ENCODE measurements around the gene TGOLN2.

Gene TGOLN2

GRCh38 chr2:85342156-85342555 lies 14.4 kb upstream of the TGOLN2 start:
- Histone ChIP-seq H3K4me3 (replicated peaks; ENCODE audit: insufficient read depth, low read length) (no peak overlapping the region), H3K27me3 (ENCODE audit: insufficient read depth, poor library complexity, severe bottlenecking) (no peaks in the 10 kb centered on the region), H3K27ac (replicated peaks) (no peak overlapping the region)
- no peak for TF ChIP-seq SPI1 (IDR thresholded peaks at IDR 0.05; ENCODE audit: borderline replicate concordance, low read depth)
- no peak for TF ChIP-seq CTCF (IDR thresholded peaks at IDR 0.05; ENCODE audit: insufficient read depth, low read length)
- no peak for TF ChIP-seq POLR2AphosphoS5 (IDR thresholded peaks at IDR 0.05; ENCODE audit: low read depth)
- no peak for TF ChIP-seq GABPA (IDR thresholded peaks at IDR 0.05; ENCODE audit: low read depth)
- no peak for TF ChIP-seq REST (IDR thresholded peaks at IDR 0.05; ENCODE audit: insufficient replicate concordance, low read depth)
- no peak for DNase-seq (ENCODE audit: low read depth in 1 of 2, low spot score in 1 of 2)

- TF ChIP-seq GABPA (IDR thresholded peaks at IDR 0.05; ENCODE audit: low read depth) (no peak), CTCF (IDR thresholded peaks at IDR 0.05; ENCODE audit: insufficient read depth, low read length) (no peak), SPI1 (IDR thresholded peaks at IDR 0.05; ENCODE audit: borderline replicate concordance, low read depth) (no peak), REST (IDR thresholded peaks at IDR 0.05; ENCODE audit: insufficient replicate concordance, low read depth) (no peak), POLR2AphosphoS5 (IDR thresholded peaks at IDR 0.05; ENCODE audit: low read depth) (no peak)
- H3K4me3 ChIP-seq (replicated peaks; ENCODE audit: insufficient read depth, low read length) = no peak overlapping the region
- no peaks in the 10 kb centered on the region for H3K27me3 ChIP-seq (ENCODE audit: insufficient read depth, poor library complexity, severe bottlenecking)
- no peak for DNase-seq (ENCODE audit: low read depth in 1 of 2, low spot score in 1 of 2)
- H3K27ac ChIP-seq (replicated peaks) = no peak overlapping the region
Observed at GRCh38 chr2:85341269-85342029, 13.7 kb upstream of the TGOLN2 start.

GRCh38 chr2:85340034-85340892 lies 12.5 kb upstream of the TGOLN2 start:
- H3K27me3 ChIP-seq (ENCODE audit: insufficient read depth, poor library complexity, severe bottlenecking) = no peaks in the 10 kb centered on the region
- H3K27ac ChIP-seq (replicated peaks) = no peak overlapping the region
- TF ChIP-seq REST (IDR thresholded peaks at IDR 0.05; ENCODE audit: insufficient replicate concordance, low read depth) (no peak), GABPA (IDR thresholded peaks at IDR 0.05; ENCODE audit: low read depth) (no peak), SPI1 (IDR thresholded peaks at IDR 0.05; ENCODE audit: borderline replicate concordance, low read depth) (no peak)
- DNase-seq (ENCODE audit: low read depth in 1 of 2, low spot score in 1 of 2) = no peak
- no peak overlapping the region for H3K4me3 ChIP-seq (replicated peaks; ENCODE audit: insufficient read depth, low read length)

All from HL-60 (cell line).